Muscle of leg (tissue), 11 donors: ENCODE data around the gene HSD3B1. TPM values are rescaled to one million over a fixed set of nuclear protein-coding genes. Genes with fewer than 3 reads are reported as not detected.
"Not testable (repeated sequence)": the region's sequence is repeated elsewhere in the genome, so short reads cannot be mapped to it uniquely, and the experiment has no call there.

Experiments used
- DNase-seq: peaks from one replicate; pipeline ENCODE4 v3.0.0; 2013
- H3K27ac ChIP-seq: one replicate; pipeline ENCODE4 v1.5.1; 2013; ENCODE audit warnings: mild to moderate bottlenecking, low read length, control low read depth
- H3K27me3 ChIP-seq: one replicate; pipeline ENCODE4 v1.6.1; 2013; ENCODE audit warnings: low read length; ENCODE audit not compliant: control insufficient read depth, insufficient read depth
- H3K36me3 ChIP-seq: one replicate; pipeline ENCODE4 v1.6.1; 2013; ENCODE audit warnings: low read length; ENCODE audit not compliant: control insufficient read depth, insufficient read depth
- H3K4me1 ChIP-seq: one replicate; pipeline ENCODE4 v1.6.1; 2013; ENCODE audit warnings: low read length; ENCODE audit not compliant: control insufficient read depth, insufficient read depth
- H3K4me3 ChIP-seq: one replicate; pipeline ENCODE4 v1.5.1; 2013; ENCODE audit warnings: low read length, control low read depth
- H3K9me3 ChIP-seq: replicated peaks from 2 replicates; pipeline ENCODE4 v1.6.1; 2013; ENCODE audit warnings: low read depth, low read length; ENCODE audit not compliant: control insufficient read depth
- WGBS: methylation state at CpG from one replicate; pipeline ENCODE4 v1.1.5; 2013; ENCODE audit warnings: missing lambda C conversion rate; ENCODE audit not compliant: insufficient coverage; 5-methylcytosine and 5-hydroxymethylcytosine counted together
- polyA plus RNA-seq, 8 donors: library from polyadenylated mRNA; unstranded; fragments of 120-200 nt; gene quantifications; one replicate each; pipeline versions ENCODE4 v1.2.1 to v1.2.3, GENCODE V29; 2013; ENCODE audit warnings: inconsistent platforms in 1 of 8, low replicate concordance in 1 of 8; ENCODE audit not compliant: insufficient read length in 8 of 8, insufficient read depth in 1 of 8
- total RNA-seq: library from RNA; stranded (reverse); fragments of 120-200 nt; gene quantifications from one replicate; pipeline ENCODE4 v1.2.4, GENCODE V29; 2013

Gene HSD3B1
- total and polyA plus RNA-seq, 9 donors, result 0.13 to 0.53 (median 0.33) TPM; not detected in 2

DNA sequence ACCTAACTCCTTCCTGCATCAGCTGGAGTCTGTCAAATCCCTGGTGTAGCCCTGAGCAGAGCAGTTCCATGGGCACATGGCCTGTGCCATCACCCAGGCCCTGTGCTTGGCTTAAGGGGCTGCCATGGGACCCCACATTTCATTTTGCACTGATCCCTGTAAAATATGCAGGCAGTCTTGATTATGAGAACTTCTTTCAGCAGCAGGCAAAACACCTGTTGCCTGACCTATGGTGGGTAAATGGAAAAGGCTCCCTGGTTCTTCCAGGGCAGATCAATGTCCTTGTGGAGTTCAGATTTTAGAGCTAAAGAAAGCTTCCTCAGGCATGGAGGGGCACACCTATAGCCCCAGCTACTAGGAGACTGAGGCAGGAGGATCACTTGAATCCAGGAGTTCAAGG lies 44.2 kb downstream of the HSD3B1 start:
- DNase-seq, result no peak
- no peaks in the 10 kb centered on the region for H3K36me3 ChIP-seq
- H3K27me3 ChIP-seq, result peaks cover 5% of the 10 kb centered on the region
- H3K9me3 ChIP-seq, result no peaks in the 10 kb centered on the region
- H3K27ac ChIP-seq, result no peak overlapping the region
- H3K4me3 ChIP-seq, result no peak overlapping the region
- peaks cover 46% of the 10 kb centered on the region for H3K4me1 ChIP-seq

GRCh38 chr1:119552656-119553055 lies 45.6 kb downstream of the HSD3B1 start:
- peaks cover 46% of the 10 kb centered on the region for H3K4me1 ChIP-seq
- H3K36me3 ChIP-seq, H3K27me3 ChIP-seq, DNase-seq, H3K4me3 ChIP-seq, H3K27ac ChIP-seq, H3K9me3 ChIP-seq: not testable (repeated sequence)
- no CpG with 5 or more reads among the region's 1 CpG for WGBS

GRCh38 chr1:119553302-119554071 lies 46.5 kb downstream of the HSD3B1 start:
- not testable (repeated sequence) for H3K27me3 ChIP-seq, H3K9me3 ChIP-seq, H3K36me3 ChIP-seq, H3K4me3 ChIP-seq, DNase-seq
- WGBS, result 80% methylated on average over 1 of the region's 1 CpG
- peaks cover 46% of the 10 kb centered on the region for H3K4me1 ChIP-seq
- peak overlapping the region; percentile 47 for H3K27ac ChIP-seq

GRCh38 chr1:119554183-119554582 lies 47.2 kb downstream of the HSD3B1 start:
- Histone ChIP-seq H3K4me1 (peaks cover 46% of the 10 kb centered on the region), H3K27me3 (peaks cover 5% of the 10 kb centered on the region), H3K4me3 (no peak overlapping the region), H3K36me3 (no peaks in the 10 kb centered on the region), H3K27ac (peak overlapping the region; percentile 47), H3K9me3 (no peaks in the 10 kb centered on the region)
- peak; percentile 91 for DNase-seq

DNA sequence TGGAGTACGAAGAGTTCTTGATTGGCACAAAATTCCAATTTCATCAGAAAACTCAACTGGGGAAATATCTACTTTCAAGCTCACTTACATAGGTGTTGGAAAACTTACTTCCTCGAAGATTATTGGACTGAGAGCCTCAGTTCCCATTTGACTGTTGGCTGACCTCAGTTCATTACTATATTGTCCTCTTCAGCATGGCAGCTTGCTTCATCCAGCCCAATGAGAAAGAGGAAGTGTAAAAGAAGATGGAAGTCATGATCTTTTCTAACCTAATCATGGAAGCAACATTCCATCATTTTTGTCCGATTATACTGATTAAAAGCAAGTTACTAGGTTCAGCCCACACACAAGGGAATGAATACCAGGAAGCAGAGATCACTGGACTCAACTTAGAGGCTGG lies 49.4 kb downstream of the HSD3B1 start:
- peaks cover 28% of the 10 kb centered on the region for H3K4me1 ChIP-seq
- no peak overlapping the region for H3K4me3 ChIP-seq
- H3K9me3 ChIP-seq, result no peaks in the 10 kb centered on the region
- H3K27me3 ChIP-seq, result peaks cover 2% of the 10 kb centered on the region
- H3K36me3 ChIP-seq, result no peaks in the 10 kb centered on the region
- H3K27ac ChIP-seq, result no peak overlapping the region
- DNase-seq, result peak; percentile 40
- WGBS, result no CpG with 5 or more reads among the region's 3 CpGs

DNA sequence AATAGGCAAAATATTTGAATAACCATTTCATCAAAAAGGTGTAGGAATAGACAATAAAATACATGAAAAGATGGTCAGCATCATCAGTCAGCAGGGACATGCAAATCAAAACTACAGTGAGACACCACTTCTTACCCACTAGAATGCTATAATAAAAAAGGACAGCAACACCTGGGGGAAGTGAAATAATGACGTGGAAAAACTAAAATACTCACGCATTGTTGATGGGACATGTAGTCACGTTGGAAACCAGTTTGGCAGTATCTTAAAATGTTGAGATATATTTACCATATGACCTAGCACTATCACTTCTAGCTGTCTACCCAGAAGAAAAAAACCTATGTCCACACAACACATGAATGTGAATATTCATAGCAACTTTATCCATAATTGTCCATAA lies 53.4 kb downstream of the HSD3B1 start:
- not testable (repeated sequence) for DNase-seq, H3K27ac ChIP-seq, H3K36me3 ChIP-seq, H3K9me3 ChIP-seq, H3K4me1 ChIP-seq, H3K4me3 ChIP-seq, H3K27me3 ChIP-seq
- WGBS, result no CpG with 5 or more reads among the region's 3 CpGs

DNA sequence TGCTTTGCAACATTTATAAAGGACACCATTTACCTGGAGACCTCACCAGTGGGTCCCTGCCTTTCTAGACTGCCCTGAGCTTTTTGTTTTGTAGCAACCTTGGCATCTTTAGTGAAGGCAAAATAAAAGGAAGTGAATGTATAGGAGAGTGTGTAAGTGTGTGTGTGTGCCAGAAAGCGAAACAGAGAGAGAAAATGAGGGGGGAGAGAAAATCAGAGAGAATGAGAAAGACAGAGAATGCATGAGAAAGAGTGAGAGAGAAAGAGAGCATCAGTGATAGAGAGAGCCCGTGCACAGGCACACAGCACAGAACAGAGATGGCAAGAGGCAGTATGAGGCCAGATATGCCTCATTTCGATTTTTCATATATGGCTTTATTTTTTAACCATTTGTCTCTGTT lies 57.5 kb downstream of the HSD3B1 start:
- no peaks in the 10 kb centered on the region for H3K9me3 ChIP-seq
- WGBS, result 41% methylated on average over 3 of the region's 3 CpGs
- no peaks in the 10 kb centered on the region for H3K36me3 ChIP-seq
- no peak for DNase-seq
- no peak overlapping the region for H3K27ac ChIP-seq
- H3K4me1 ChIP-seq, result peaks cover 4% of the 10 kb centered on the region
- no peaks in the 10 kb centered on the region for H3K27me3 ChIP-seq
- H3K4me3 ChIP-seq, result no peak overlapping the region

Other genes starting within 250 kb of the HSD3B1 start
- 0.13 TPM for gene HAO2, start 138.4 kb upstream of the HSD3B1 start, total RNA-seq
- under 1 TPM in 2 of 8 donors, not detected in 6; 0.08 to 0.15 TPM for gene HAO2, start 138.4 kb upstream of the HSD3B1 start, polyA plus RNA-seq
- not detected for gene HSD3B2, start 92.1 kb upstream of the HSD3B1 start, total RNA-seq
- under 1 TPM in 2 of 8 donors, not detected in 6; 0.14 to 0.23 TPM for gene HSD3B2, start 92.1 kb upstream of the HSD3B1 start, polyA plus RNA-seq
- 10.1 TPM for gene ZNF697, start 141.1 kb downstream of the HSD3B1 start, total RNA-seq
- gene ZNF697, start 141.1 kb downstream of the HSD3B1 start, polyA plus RNA-seq, result 10 to 100 TPM in 2 of 8 donors, 1 to 10 TPM in 6; 8.0 to 11.6 (median 9.8) TPM
- gene PHGDH, start 204.7 kb downstream of the HSD3B1 start, total RNA-seq, result 50.6 TPM
- gene PHGDH, start 204.7 kb downstream of the HSD3B1 start, polyA plus RNA-seq, result 100 to 1,000 TPM in 1 of 8 donors, 10 to 100 TPM in 7; 59.3 to 105 (median 78.1) TPM